AG09319 (cell line): ENCODE measurements around the gene CYP24A1.

Experiments used
- DNase-seq: peaks from one replicate; pipeline ENCODE4 v3.0.0-alpha.2; 2010; ENCODE audit warnings: low read depth; ENCODE audit errors: extremely low read depth
- CTCF ChIP-seq: IDR thresholded peaks from 2 replicates; pipeline ENCODE4 v1.5.1; 2011; ENCODE audit warnings: low read depth, mild to moderate bottlenecking, inconsistent platforms, low read length, moderate library complexity

Gene CYP24A1

GRCh38 chr20:54218470-54218869, 44.7 kb upstream of the CYP24A1 start:
- no peak for TF ChIP-seq CTCF

GRCh38 chr20:54217762-54218161, 44.0 kb upstream of the CYP24A1 start:
- no peak for DNase-seq
- TF ChIP-seq CTCF = no peak

More at GRCh38 chr20:54218470-54218869, 44.7 kb upstream of the CYP24A1 start:
- no peak for DNase-seq

- TF ChIP-seq CTCF = no peak
- no peak for DNase-seq
Measured at GRCh38 chr20:54215157-54215789, 41.5 kb upstream of the CYP24A1 start.

GRCh38 chr20:54214566-54214965, 40.8 kb upstream of the CYP24A1 start:
- DNase-seq = no peak
- TF ChIP-seq CTCF = no peak

GRCh38 chr20:54212871-54213270, 39.1 kb upstream of the CYP24A1 start:
- DNase-seq = no peak
- TF ChIP-seq CTCF = no peak

- TF ChIP-seq CTCF = no peak
- DNase-seq = no peak
Measured at GRCh38 chr20:54212226-54212625, 38.4 kb upstream of the CYP24A1 start.

- no peak; the same call in 1 of the 2 replicates for TF ChIP-seq CTCF
Measured at GRCh38 chr20:54209216-54209813, 35.5 kb upstream of the CYP24A1 start.

More at GRCh38 chr20:54209216-54209813, 35.5 kb upstream of the CYP24A1 start:
- no peak for DNase-seq
